GOT3 (cell line): ENCODE data around the gene PSORS1C1.
A peak's percentile ranks its signal among the peaks of the same experiment; 100 is the strongest.
"Not testable (repeated sequence)": the region's sequence is repeated elsewhere in the genome, so short reads cannot be mapped to it uniquely, and the experiment has no call there.

Source experiments
- DNase-seq: peaks from one replicate; lab custom pipeline; 2025; ENCODE audit warnings: mixed read lengths; lab: John Stamatoyannopoulos, UW

The PSORS1C1 gene

DNA sequence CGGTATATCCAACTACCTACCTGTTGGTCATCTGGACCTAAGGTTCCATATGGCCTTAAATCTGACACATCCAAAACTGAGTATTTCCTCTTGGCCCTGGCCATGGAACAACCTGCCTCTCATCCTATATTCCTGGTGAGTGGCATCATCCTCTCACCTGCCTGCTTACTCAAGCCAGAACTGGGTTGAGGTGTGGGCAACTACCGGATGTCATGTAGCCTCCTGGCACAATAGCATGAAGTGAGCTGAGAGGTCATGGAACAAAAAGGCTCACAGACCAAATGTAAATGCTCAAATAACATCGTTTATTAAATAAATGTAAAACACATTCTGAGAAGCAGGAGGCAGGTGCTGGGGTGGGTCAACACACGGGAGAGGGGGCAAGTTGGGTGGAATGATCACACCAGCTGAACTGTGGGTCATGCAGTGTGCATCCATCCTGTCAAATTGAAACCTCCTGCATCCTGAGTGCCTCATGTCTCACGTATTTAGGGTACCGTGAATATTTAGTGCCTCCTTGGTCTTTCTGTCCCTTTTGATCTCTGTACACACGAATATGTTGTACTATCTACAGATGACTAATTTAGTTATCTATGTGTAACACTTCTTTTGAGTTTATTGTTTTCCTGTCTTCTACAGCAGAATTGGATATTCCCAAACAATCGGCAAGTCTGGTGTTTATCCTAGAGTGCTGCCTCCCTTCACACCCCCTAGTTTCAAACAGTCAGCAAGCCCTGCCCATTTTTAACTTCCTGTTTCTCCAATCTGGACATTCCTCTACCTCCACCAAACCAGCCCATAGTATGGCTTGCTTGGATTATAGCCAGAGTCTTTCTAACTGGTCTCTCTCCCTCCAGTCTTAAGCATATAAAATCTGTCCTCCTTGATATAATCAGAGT lies 63.8 kb downstream of the PSORS1C1 start:
- DNase-seq = no peak

DNA sequence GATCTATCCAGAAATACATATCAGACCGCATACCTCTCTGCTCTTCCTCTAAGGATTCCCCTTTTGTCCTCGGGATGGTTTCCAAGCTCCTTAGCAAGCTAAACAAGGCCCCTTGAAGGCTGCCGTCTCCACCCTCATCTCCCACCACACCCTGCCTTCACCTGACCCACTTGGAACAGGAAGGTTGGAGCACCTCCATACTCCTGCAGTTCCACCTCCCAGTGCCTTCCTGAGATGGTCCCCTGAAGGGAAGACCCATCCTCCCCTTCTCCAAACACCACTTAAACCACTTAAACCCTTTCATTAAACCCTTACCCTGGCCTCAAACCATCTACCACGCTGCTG lies 64.4 kb downstream of the PSORS1C1 start:
- no peak for DNase-seq

DNA sequence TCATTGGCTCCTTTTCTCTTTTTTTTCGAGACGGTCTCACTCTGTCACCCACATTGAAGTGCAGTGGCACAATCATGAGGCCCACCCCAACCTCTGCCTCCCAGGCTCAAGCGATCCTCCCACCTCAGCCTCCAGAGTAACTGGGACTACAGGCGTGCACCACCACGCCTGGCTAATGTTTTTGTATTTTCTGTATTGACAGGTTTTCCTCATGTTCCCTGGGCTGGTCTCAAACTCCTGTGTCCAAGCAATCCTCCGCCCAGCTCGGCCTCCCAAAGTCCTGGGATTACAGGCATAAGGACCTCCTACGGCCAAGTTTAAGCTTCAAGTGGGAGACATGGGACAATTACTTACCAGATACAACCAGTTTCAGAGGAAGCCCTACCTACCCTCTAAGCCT lies 65.3 kb downstream of the PSORS1C1 start:
- no peak for DNase-seq

DNA sequence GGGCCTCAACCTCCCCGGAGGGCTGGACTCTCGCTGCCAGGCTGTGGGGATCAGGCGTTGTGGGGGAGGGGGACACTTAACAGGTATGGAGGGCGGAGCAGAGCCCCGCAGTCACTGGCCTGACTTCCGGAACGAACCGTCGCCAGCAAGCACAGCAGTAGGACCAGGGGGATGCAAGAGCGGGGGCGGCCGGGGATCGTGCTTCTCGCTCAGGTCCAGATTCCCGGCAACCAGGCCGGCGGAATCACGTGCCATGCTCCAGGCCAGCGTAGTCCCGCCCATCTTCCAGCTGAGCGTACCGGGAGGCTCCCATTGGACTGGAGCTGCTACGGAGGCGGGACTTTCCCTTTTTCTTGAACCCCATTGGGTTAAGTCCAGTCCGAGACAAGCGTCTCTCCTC lies 65.9 kb downstream of the PSORS1C1 start:
- DNase-seq = peak; percentile 67

DNA sequence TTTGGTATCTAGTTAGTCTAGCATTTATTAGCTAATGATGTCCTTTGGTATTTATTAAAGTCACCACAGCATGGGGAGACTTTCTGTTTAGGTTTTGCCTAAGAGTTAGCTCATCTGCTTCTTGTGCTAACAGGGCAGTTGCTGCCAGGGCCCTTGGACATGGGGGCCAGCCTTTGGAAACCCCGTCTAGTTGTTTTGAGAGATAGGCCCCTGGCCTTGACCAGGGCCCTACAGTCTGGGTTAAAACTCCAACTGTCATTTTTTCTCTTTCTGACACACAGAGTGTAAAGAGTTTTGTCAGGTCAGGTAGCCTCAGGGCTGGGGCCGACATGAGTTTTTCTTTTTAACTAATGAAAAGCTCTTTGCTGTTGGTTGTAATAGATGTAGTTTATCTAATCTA lies 68.7 kb downstream of the PSORS1C1 start:
- not testable (repeated sequence) for DNase-seq

DNA sequence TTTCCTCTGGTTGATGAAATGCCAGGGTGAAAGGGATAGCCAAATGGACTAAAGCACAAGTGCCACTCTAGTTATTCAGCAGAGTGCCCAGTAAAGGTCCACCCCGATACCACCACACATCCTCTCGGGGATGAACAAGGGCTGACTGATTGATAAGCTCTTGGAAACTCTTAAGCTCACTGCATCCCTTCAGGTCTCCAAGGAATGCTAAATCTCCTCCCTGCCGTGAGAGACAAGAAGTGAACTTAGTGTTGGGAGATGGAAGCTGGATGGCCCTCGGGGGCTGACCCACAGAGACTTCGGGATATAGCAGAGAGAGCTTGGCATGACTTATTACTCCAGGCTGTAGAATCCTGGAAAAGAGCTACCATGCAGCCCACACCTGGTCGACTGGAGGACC lies 69.3 kb downstream of the PSORS1C1 start:
- DNase-seq = not testable (repeated sequence)

DNA sequence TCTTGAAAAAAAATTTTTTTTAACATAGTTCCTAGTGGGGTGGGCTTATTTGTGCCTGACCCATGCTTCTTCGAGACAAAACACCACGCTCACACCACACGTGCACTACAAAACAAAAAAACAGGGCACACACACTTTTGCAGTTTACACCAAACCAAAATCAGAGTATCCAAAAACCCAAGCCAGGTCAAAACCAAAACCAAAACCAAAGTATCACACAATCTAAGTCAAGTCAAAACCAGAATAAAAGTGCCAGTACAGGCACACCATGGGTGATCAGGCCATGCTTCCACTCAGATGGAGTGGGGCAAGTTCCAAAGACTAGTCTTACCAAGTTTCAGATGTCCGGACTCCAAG lies 71.1 kb downstream of the PSORS1C1 start:
- not testable (repeated sequence) for DNase-seq

DNA sequence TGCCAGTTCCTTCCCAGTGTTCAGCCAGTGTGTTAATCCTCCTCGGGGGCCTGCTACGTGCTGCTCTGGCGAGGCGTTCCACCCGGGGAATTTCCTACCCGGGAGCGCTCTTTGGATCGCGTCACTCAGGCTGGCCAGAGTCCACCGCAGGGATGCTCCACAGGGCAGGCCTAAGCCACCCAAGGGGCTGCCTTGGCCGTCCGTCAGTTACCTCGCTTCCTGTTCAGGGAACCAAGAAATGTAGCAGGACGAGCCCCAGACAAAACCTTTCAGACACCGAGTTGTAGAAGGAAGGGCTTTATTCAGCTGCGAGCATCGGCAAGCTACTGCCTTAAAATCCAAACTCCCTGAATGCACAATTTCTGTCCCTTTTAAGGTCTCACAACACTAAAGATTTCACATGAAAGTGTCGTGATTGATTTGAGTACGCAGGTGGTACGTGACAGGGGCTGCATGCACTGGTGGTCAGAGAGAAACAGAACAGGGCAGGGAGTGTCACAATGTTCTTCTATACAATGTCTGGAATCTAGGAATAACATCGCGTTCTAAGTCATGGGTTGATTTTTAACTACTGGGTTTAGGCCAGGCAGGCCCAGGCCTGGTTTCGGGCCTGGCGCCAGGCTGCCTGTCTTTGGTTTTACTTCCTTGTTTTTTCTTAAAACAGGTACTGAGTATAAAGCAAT lies 71.6 kb downstream of the PSORS1C1 start:
- DNase-seq = no peak

DNA sequence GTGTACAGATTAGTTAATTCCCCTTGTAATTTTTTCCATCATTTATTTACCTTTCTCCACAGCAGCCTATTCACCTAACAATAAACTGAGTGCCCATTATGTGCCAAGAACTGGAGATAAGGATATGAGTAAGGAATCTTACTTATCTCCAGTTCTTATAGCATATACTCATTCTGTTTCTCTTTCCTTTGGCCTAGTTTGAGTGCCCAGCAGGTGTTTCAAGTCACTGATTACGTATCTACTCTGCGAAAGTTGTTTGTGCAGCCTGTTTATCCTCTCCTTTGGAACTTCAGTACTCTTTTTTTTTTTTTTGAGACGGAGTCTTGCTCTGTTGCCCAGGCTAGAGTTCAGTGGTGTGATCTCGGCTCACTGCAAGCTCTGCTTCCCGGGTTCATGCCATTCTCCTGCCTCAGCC lies 73.2 kb downstream of the PSORS1C1 start:
- no peak for DNase-seq

DNA sequence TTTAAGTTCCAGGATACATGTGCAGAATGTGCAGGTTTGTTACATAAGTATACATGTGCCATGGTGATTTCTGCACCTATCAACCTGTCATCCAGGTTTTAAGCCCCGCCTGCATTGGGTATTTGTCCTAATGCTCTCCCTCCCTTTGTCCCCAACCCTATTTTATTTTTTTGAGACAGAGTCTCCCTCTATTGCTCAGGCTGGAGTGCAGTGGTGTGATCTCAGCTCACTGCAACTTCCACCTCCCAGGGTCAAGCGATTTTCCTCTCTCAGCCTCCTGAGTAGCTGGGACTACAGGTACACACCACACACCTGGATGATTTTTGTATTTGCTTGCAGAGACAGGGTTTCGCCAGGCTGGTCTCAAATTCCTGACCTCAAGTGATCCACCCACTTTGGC lies 74.6 kb downstream of the PSORS1C1 start:
- DNase-seq = not testable (repeated sequence)
